ENCODE data around the gene SMIM38.

Gene SMIM38

DNA sequence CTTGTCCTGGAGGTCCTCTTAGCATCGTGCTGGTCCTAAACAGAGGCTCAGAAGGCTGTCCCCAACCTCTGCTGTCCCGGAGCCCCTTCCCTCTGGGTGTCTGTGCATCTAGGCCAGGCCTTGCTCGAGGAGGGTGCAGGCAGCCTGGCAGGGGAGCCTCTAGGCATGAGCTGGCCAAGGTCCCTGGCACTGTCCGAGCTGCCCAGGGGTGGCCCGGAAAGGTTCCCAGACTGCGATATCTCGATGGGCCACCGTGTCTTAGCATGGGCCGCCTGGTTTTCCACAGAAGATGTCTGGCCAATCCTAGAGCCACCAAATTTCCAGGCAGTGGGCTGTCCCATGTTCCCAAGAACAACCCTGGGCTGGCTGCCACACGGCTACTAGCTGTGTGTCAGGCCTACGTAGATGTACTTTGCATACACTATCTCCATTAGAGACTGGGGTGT lies 24.6 kb upstream of the SMIM38 start:
- H3K27ac ChIP-seq (ENCODE audit: low read depth, low read length, poor library complexity, severe bottlenecking): no peak overlapping the region
- no peak overlapping the region for H3K9ac ChIP-seq (ENCODE audit: low read length)
- no peak overlapping the region for H3K4me2 ChIP-seq (ENCODE audit: low read length)
- no peaks in the 10 kb centered on the region; the same call in 1 of the 2 replicates for H3K9me3 ChIP-seq (ENCODE audit: low read length)
- no peaks in the 10 kb centered on the region for H3F3A ChIP-seq (ENCODE audit: insufficient read depth, low read length)
- H3K27me3 ChIP-seq (ENCODE audit: insufficient read depth, low read length): no peaks in the 10 kb centered on the region; the same call in 1 of the 2 replicates
- H3K36me3 ChIP-seq (ENCODE audit: insufficient read depth, low read length): no peaks in the 10 kb centered on the region
- H3K4me1 ChIP-seq (ENCODE audit: insufficient read depth, low read length, severe bottlenecking): no peaks in the 10 kb centered on the region
- no peaks in the 10 kb centered on the region for H4K20me1 ChIP-seq (ENCODE audit: insufficient read depth, low read length)
- no peak overlapping the region for H3K4me3 ChIP-seq (ENCODE audit: low read depth, low read length, poor library complexity, severe bottlenecking)
- H3K79me2 ChIP-seq (ENCODE audit: insufficient read depth, low read length): no peaks in the 10 kb centered on the region
- no peaks in the 10 kb centered on the region for H3K9me2 ChIP-seq (ENCODE audit: low read depth, low read length)
- TF ChIP-seq EZH2 (IDR thresholded peaks at IDR 0.05; ENCODE audit: borderline replicate concordance, low read length): no peak
- TF ChIP-seq, protein P1, sequence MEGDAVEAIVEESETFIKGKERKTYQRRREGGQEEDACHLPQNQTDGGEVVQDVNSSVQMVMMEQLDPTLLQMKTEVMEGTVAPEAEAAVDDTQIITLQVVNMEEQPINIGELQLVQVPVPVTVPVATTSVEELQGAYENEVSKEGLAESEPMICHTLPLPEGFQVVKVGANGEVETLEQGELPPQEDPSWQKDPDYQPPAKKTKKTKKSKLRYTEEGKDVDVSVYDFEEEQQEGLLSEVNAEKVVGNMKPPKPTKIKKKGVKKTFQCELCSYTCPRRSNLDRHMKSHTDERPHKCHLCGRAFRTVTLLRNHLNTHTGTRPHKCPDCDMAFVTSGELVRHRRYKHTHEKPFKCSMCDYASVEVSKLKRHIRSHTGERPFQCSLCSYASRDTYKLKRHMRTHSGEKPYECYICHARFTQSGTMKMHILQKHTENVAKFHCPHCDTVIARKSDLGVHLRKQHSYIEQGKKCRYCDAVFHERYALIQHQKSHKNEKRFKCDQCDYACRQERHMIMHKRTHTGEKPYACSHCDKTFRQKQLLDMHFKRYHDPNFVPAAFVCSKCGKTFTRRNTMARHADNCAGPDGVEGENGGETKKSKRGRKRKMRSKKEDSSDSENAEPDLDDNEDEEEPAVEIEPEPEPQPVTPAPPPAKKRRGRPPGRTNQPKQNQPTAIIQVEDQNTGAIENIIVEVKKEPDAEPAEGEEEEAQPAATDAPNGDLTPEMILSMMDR (IDR thresholded peaks at IDR 0.05; ENCODE audit: low read length): no peak
- no peak overlapping the region for H2AFZ ChIP-seq (ENCODE audit: low read length)

- Histone ChIP-seq H3K9me2 (ENCODE audit: low read depth, low read length) (no peaks in the 10 kb centered on the region), H3K4me1 (ENCODE audit: insufficient read depth, low read length, severe bottlenecking) (no peaks in the 10 kb centered on the region), H3K27me3 (ENCODE audit: insufficient read depth, low read length) (no peaks in the 10 kb centered on the region; the same call in 1 of the 2 replicates), H3K4me2 (ENCODE audit: low read length) (no peak overlapping the region), H3K36me3 (ENCODE audit: insufficient read depth, low read length) (no peaks in the 10 kb centered on the region), H3K79me2 (ENCODE audit: insufficient read depth, low read length) (no peaks in the 10 kb centered on the region), H3K4me3 (ENCODE audit: low read depth, low read length, poor library complexity, severe bottlenecking) (no peak overlapping the region), H3F3A (ENCODE audit: insufficient read depth, low read length) (no peaks in the 10 kb centered on the region), H3K27ac (ENCODE audit: low read depth, low read length, poor library complexity, severe bottlenecking) (no peak overlapping the region), H3K9me3 (ENCODE audit: low read length) (no peaks in the 10 kb centered on the region; the same call in 1 of the 2 replicates), H2AFZ (ENCODE audit: low read length) (no peak overlapping the region), H3K9ac (ENCODE audit: low read length) (no peak overlapping the region), H4K20me1 (ENCODE audit: insufficient read depth, low read length) (no peaks in the 10 kb centered on the region)
- TF ChIP-seq, protein P1 (IDR thresholded peaks at IDR 0.05; ENCODE audit: low read length): peak; percentile 5; the same call in 1 of the 2 replicates
- TF ChIP-seq EZH2 (IDR thresholded peaks at IDR 0.05; ENCODE audit: borderline replicate concordance, low read length): no peak
These were observed 24.0 kb upstream of the SMIM38 start for GRCh38 chr11:69131644-69132300.

DNA sequence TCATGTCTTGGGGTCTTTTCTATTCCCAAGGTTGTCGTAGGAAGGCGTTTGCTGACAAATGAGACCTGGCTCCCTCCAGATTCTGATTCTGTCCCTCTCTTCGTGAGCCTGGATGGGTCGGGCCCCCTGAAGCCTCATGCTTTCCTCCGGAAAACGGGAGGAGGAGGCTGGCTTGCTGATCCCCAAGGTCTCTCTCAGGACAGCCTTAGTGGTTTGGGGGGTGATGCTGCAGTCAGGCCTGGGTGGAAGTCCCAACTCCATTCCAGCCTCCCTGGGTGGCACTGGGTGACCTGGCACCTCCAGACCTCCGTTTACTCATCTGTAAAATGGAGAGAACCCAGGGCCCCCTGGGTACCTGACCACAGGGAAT lies 23.4 kb upstream of the SMIM38 start:
- Histone ChIP-seq H3K36me3 (ENCODE audit: insufficient read depth, low read length) (no peaks in the 10 kb centered on the region), H3K27ac (ENCODE audit: low read depth, low read length, poor library complexity, severe bottlenecking) (no peak overlapping the region), H3K79me2 (ENCODE audit: insufficient read depth, low read length) (no peaks in the 10 kb centered on the region), H3K4me3 (ENCODE audit: low read depth, low read length, poor library complexity, severe bottlenecking) (no peak overlapping the region), H3K4me2 (ENCODE audit: low read length) (no peak overlapping the region), H3K27me3 (ENCODE audit: insufficient read depth, low read length) (no peaks in the 10 kb centered on the region; the same call in 1 of the 2 replicates), H2AFZ (ENCODE audit: low read length) (no peak overlapping the region), H3K9me2 (ENCODE audit: low read depth, low read length) (no peaks in the 10 kb centered on the region), H3K9ac (ENCODE audit: low read length) (no peak overlapping the region), H4K20me1 (ENCODE audit: insufficient read depth, low read length) (no peaks in the 10 kb centered on the region), H3K9me3 (ENCODE audit: low read length) (no peaks in the 10 kb centered on the region; the same call in 1 of the 2 replicates), H3K4me1 (ENCODE audit: insufficient read depth, low read length, severe bottlenecking) (no peaks in the 10 kb centered on the region), H3F3A (ENCODE audit: insufficient read depth, low read length) (no peaks in the 10 kb centered on the region)
- no peak for TF ChIP-seq EZH2 (IDR thresholded peaks at IDR 0.05; ENCODE audit: borderline replicate concordance, low read length)
- TF ChIP-seq, protein P1 (IDR thresholded peaks at IDR 0.05; ENCODE audit: low read length): no peak
